HG02943 (cell line): Measurements from ENCODE around the gene USP28.
"Not testable (repeated sequence)": the region's sequence is repeated elsewhere in the genome, so short reads cannot be mapped to it uniquely, and the experiment has no call there.

Experiments
- ATAC-seq: cut with Tn5 transposase; IDR thresholded peaks from one replicate; pipeline ENCODE4 v1.9.1; 2021; ENCODE audit warnings: mild to moderate bottlenecking, low read depth, moderate library complexity; ENCODE audit not compliant: unreplicated experiment

USP28 gene

DNA sequence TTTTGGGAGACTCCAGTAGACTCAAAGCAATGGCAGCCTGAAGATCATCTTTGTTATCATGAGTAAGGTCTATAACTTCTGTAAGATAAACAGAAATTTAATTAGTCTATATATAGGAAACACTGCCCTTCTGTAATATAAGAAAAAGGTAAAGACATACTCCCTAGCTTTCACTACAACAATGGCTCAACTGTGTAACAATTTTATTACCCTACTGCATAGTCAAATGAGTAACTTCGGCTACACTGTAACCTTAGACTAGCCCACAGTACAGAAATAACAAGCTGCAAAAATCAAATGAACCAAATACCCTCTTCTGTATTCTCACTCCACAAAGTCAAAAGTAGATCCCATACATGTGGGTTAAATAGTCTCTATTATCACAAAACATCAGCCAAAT lies 33.7 kb downstream of the USP28 start:
- ATAC-seq, result no peak

GRCh38 chr11:113840932-113841664 lies 34.3 kb downstream of the USP28 start:
- no peak for ATAC-seq

DNA sequence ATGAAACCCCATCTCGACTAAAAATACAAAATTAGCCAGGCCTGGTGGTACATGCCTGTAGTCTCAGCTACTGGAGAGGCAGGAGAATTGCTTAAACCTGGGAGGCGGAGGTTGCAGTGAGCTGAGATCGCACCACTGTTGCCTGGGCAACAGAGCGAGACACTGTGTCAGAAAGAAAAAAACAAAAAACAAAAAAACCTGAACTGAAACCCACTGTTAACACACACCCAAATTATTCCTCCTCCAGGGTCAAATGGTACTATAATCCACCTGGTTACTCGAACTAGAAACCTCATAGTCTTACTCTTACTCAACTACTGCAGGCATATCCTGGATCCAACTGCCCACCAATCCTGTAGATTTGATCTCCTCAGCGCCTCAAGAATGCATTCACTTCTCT lies 35.5 kb downstream of the USP28 start:
- peak; percentile 86 for ATAC-seq

GRCh38 chr11:113838005-113838404 lies 37.4 kb downstream of the USP28 start:
- no peak for ATAC-seq

DNA sequence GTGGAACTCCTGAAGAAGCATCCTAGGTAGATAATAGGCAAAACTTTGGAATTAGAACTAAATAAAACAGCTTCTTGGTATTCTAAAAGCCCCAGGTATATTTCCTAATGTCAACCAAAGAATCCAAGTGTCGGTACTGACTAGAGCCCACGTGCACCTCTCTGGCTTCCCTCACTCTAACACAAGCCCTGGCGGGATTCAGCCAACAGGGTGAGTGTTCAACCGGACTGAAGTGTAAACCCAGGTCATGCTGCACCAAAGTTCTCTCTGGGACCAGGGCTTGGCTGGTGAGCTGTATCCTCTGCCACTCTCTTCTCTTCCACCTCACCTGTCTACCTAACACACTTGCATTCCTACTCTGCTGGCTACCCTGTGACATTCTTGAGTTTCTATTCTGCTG lies 40.1 kb downstream of the USP28 start:
- no peak for ATAC-seq

GRCh38 chr11:113833151-113833550 lies 42.2 kb downstream of the USP28 start:
- no peak for ATAC-seq

- peak; percentile 83 for ATAC-seq
Measured at GRCh38 chr11:113831314-113831713, 44.1 kb downstream of the USP28 start.

DNA sequence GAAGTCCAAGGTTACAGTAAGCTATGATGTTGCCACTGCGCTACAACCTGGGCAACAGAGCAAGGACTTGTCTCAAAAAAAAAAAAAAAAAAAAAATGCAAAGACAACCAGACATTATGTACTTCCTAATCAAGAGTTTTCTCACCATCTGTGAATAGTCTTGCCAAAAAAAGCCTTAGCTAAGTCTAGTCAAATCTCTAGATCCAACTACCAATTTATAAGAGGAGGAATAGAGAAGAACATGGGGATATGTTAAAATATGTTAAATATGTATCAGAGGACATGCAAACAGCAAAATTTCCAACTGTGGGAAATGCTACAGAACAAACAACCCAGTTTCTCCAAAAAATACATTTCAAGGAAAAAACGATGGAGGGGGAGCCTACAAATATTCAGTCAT lies 45.6 kb downstream of the USP28 start:
- no peak for ATAC-seq

- ATAC-seq, result no peak
Measured at GRCh38 chr11:113828191-113828590, 47.2 kb downstream of the USP28 start.

GRCh38 chr11:113827477-113827876 lies 47.9 kb downstream of the USP28 start:
- ATAC-seq, result no peak

GRCh38 chr11:113818426-113818825 lies 56.9 kb downstream of the USP28 start:
- ATAC-seq, result no peak

- no peak for ATAC-seq
Measured at GRCh38 chr11:113817626-113818025, 57.7 kb downstream of the USP28 start.

GRCh38 chr11:113817162-113817561 lies 58.2 kb downstream of the USP28 start:
- no peak for ATAC-seq

- ATAC-seq, result no peak
Measured at GRCh38 chr11:113814181-113814580, 61.2 kb downstream of the USP28 start.

- no peak for ATAC-seq
Measured at GRCh38 chr11:113808931-113809330, 66.4 kb downstream of the USP28 start.

DNA sequence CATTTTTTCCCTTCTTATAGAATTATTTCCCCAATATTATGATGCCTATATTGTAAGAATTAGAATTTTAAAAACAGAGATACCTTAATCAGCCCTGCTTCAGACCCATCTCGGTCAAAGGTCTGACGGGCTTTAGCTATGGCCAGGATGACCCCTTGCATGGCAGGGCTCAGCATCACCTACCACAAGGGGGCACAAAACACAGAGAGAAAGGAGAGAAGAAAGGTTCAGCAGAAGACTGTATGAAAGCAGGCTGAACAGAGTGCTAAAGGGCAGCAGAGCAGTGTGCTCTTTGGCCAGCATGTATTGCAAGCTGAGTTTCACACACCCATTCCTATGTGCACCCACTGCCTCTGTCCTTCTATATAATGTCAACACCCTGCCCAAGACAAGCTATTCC lies 69.0 kb downstream of the USP28 start:
- ATAC-seq, result no peak

GRCh38 chr11:113805640-113806039 lies 69.7 kb downstream of the USP28 start:
- ATAC-seq, result no peak

GRCh38 chr11:113802621-113803020 lies 72.8 kb downstream of the USP28 start:
- ATAC-seq, result no peak

DNA sequence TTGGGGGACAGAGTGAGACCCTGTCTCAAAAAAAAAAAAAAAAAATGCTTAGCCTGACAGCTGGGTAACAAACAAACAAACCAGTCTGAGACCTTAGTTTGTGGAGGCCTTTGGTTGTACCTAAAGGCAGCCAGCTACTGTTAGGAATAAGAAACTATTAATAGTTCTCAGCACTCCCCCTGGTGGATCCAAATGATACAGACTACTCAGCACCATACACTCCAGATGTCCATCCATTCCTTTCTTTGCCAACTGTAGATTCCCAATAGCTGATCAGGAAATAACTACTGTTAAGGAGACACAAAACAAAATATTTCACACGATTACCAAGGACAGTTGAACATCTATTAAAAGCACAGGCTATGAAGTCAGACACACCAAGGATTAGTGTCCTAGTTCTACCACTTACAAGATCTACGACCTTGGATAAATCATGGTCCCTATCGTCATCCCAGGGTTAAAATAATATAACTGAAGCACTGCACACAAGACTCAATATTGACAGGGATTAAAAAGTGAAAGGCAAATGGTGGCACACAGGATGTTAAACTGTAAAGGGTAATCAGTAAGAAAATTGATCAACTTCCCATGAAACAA lies 78.6 kb downstream of the USP28 start:
- ATAC-seq, result no peak

GRCh38 chr11:113789675-113790320 lies 85.6 kb downstream of the USP28 start:
- no peak for ATAC-seq

DNA sequence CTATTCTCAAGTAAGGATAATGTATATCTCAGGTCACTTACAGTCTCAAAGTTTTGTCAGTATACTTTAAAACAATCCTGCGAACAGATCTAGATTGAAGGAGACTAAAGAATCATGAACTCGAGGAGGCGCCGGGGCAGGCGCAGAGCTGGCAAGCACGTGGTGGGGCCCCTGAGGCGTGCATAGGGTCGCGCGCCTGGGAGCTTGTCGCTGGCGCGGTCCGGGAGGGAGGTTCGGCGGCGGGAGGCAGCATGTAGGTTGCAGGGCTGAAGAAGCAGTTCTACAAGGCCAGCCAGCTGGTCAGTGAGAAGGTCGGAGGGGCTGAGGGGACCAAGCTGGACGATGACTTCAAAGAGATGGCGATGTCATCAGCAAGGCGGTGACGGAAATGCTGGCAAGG lies 86.4 kb downstream of the USP28 start:
- ATAC-seq, result not testable (repeated sequence)

DNA sequence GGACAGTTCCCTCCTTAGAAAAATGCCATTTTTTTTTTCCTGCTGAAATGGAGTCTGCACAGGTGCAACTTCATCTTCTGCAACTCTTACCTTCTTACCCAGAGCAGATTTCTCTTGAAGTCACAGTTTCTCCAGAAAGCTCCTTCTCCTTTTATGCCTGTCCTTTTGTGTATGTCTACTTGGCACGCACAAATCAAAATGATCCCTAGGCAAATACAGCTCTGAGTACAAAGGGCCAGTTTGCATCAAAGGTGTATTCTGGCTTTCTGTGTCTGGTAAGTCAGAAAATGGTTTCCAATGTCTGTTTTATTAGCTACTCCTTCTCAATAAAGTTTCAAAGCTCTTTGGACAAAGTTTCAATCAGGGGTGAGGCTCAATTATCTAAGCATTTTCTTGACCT lies 93.2 kb downstream of the USP28 start:
- no peak for ATAC-seq
